ENCODE results near the gene PTPRM.

DNA sequence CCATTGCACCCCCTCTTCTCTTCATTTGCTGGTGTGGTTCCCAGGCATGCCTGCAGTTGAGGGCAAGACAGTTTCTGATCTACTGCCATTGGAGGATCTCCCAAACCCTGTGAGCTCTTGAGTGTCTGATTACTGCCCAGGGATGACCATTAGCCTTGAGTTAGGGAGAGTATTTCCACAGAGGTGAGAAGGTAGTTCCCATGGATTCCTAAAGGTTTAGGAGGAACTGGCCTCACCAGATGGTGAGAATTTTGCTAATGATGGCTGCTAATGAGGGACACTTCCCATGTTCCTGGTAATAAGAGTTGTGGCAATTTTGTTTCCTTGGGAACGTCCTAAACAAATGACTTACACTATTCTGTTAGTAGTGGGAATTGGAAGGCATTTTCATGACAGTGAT is 42.5 kb downstream of the PTPRM start:
- TF ChIP-seq, protein P1, sequence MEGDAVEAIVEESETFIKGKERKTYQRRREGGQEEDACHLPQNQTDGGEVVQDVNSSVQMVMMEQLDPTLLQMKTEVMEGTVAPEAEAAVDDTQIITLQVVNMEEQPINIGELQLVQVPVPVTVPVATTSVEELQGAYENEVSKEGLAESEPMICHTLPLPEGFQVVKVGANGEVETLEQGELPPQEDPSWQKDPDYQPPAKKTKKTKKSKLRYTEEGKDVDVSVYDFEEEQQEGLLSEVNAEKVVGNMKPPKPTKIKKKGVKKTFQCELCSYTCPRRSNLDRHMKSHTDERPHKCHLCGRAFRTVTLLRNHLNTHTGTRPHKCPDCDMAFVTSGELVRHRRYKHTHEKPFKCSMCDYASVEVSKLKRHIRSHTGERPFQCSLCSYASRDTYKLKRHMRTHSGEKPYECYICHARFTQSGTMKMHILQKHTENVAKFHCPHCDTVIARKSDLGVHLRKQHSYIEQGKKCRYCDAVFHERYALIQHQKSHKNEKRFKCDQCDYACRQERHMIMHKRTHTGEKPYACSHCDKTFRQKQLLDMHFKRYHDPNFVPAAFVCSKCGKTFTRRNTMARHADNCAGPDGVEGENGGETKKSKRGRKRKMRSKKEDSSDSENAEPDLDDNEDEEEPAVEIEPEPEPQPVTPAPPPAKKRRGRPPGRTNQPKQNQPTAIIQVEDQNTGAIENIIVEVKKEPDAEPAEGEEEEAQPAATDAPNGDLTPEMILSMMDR (IDR thresholded peaks at IDR 0.05), result no peak
- TF ChIP-seq POLR2A (IDR thresholded peaks at IDR 0.05), result no peak
